ENCODE data around the gene PIRT. TPM values are rescaled to one million over a fixed set of nuclear protein-coding genes. Genes with fewer than 3 reads are reported as not detected.

The PIRT gene
- total RNA-seq, 4 donors from 2014 or later = not detected

DNA sequence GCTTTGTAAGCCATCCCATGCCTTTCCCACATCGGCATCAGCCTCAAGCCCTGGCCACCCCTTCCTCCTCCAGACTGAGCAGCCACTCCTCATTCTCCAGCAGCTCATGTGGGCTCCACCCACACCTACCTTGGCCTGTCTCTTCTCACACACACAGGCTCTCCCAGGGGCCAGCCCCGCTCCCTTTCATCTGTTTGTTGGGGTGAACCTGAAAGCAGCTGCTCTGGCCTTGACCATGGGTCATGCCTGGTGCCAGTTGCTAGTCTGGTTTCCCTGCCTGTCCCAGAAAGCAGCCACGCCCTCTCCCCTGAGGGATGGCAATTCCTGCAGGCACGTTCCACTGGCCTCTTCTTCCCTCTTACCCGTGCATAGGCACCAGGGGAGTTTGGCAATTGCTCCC is 22.6 kb downstream of the PIRT start:
- TF ChIP-seq, protein P1, sequence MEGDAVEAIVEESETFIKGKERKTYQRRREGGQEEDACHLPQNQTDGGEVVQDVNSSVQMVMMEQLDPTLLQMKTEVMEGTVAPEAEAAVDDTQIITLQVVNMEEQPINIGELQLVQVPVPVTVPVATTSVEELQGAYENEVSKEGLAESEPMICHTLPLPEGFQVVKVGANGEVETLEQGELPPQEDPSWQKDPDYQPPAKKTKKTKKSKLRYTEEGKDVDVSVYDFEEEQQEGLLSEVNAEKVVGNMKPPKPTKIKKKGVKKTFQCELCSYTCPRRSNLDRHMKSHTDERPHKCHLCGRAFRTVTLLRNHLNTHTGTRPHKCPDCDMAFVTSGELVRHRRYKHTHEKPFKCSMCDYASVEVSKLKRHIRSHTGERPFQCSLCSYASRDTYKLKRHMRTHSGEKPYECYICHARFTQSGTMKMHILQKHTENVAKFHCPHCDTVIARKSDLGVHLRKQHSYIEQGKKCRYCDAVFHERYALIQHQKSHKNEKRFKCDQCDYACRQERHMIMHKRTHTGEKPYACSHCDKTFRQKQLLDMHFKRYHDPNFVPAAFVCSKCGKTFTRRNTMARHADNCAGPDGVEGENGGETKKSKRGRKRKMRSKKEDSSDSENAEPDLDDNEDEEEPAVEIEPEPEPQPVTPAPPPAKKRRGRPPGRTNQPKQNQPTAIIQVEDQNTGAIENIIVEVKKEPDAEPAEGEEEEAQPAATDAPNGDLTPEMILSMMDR (IDR thresholded peaks at IDR 0.05; ENCODE audit: low read depth) = no peak

DNA sequence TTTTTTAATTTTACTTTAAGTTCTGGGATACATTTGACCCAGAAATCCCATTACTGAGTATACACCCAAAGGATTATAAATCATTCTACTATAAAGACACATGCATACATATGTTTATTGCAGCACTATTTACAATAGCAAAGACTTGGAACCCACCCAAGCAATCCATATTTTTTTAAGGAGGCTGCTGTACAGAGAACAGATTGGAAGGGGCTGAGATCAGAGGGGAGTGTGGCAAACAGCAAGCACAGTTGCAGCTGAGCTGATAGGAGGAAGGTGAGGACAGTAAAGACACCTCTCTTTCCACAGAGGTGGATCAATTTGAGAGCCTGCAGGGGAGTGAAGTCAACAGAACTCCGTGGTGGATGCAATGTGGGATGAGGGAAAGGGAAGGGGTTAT is 23.8 kb downstream of the PIRT start:
- TF ChIP-seq, protein P1 (IDR thresholded peaks at IDR 0.05; ENCODE audit: low read depth) = no peak

DNA sequence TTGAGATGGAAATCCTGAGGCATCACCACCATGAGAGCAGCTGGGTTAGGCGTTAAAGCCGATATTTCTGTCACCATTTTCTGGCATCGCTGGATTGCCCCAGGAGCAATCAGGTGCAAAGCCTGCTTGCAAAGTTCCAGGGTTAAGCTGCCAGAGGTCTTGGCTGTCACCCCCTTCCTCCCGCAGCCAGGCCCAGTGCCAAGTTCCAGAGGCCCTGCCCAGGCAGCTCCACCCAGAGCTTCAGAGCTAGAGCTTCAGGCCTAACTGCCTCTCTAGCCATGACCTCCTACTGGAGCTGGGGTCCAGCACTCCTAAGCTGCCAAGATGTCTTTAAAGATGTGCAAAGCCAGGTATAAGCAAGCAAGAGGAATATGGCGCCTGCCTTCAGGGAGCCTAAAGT is 25.2 kb downstream of the PIRT start:
- TF ChIP-seq, protein P1 (IDR thresholded peaks at IDR 0.05; ENCODE audit: low read depth) = no peak

DNA sequence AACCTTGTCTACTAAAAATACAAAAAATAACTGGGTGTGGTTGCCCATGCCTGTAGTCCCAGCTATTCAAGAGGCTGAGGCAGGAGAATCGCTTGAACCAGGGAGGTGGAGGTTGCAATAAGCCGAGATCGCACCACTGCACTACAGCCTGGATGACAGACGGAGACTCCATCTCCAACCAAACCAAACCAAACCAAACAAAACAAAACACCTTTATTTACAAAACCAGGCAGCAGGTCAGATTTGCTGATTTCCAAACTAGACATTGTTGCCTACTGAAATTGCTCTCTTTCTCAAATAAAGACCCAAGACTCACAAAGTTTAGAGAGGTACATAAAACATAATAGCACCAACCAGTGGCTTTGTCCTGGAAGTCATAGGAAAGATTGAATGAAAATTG is 28.3 kb downstream of the PIRT start:
- TF ChIP-seq, protein P1 (IDR thresholded peaks at IDR 0.05; ENCODE audit: low read depth) = no peak

DNA sequence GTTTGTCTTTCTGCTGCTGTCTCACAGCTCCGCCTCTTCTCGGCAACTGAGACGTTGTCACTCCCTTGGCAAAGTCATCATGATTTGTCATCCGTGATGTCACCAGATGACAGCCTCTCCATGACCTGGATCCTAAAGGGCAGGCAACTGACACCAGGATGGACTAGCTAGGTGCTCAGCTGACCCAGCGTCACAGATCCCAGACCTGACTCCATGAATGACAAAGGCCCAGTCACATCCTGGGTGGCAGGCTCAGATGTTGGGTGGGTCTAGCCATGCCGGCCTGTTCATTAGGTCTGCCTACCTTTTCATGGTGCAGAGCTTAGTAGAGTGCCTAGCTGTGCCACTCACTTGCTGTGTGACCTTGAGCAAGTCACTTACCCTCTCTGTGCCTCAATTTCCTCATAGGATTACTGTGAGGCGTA is 30.2 kb downstream of the PIRT start:
- TF ChIP-seq, protein P1 (IDR thresholded peaks at IDR 0.05; ENCODE audit: low read depth) = no peak

DNA sequence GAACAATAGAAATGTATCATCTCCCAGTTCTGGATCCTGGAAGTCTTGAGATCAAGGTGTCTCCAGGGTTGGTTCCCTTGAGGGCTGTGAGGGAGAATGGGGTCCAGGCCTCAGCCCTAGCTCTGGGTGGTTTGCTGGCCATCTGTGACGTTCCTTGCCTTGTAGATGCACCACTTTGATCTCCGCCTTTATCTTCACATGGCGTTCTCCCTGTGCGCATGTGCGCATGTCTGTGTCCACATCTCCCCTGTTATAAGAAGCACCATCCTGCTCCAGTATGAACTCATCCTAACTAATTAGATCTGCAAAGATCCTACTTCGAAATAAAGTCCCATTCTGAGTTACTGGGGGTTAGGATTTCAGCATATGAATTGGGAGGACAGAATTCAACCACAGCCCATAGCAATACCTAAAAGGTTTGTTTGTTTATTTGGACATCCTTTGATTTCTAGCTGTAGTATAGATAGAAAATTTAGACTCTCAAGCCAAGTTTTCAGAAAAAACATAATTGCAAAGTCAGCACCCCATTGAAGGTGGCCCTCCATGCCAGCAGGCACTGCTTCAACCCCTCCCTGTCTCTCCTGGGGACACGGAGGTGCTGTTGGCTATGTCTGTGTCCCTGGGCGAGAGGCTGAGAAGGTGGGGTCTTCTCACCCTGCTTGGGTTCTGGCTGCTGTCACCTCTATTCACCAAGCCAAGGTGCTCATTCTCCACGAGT is 31.2 kb downstream of the PIRT start:
- TF ChIP-seq, protein P1 (IDR thresholded peaks at IDR 0.05; ENCODE audit: low read depth) = no peak

DNA sequence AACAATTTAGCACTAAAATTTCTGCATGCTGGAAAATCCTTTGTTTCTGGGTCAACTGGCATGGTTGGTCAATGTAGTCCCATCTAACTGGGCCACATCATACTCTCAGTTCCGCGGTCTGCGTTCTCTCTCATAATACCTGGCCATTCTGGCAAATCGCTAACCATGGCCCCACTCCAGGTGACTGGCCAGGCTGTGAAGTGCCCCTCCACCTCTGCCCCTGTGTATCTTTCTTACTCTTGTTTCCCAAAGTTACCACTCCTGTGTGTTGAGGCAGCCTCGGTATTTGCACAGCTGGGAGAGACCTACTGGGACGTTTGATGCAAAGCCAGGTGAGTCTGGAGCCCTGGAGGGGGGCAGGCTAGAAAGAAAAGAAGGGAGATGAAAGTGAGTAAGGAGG is 32.0 kb downstream of the PIRT start:
- TF ChIP-seq, protein P1 (IDR thresholded peaks at IDR 0.05; ENCODE audit: low read depth) = no peak
